Measurements from ENCODE around the gene RAP1A. TPM values are rescaled to one million over a fixed set of nuclear protein-coding genes. Genes with fewer than 3 reads are reported as not detected.

The RAP1A gene
- total RNA-seq, 2 donors from 2014 or later = 31.4 to 39.1 TPM

- TF ChIP-seq POLR2AphosphoS5 (IDR thresholded peaks at IDR 0.05) (no peak), CTCF (IDR thresholded peaks at IDR 0.05) (no peak), POLR2A (IDR thresholded peaks at IDR 0.05) (no peak)
- Histone ChIP-seq H3K4me1 (replicated peaks) (no peaks in the 10 kb centered on the region), H3K36me3 (no peaks in the 10 kb centered on the region), H3K9me3 (no peaks in the 10 kb centered on the region), H3K4me3 (no peak overlapping the region), H3K27me3 (replicated peaks; ENCODE audit: insufficient read depth) (no peaks in the 10 kb centered on the region), H3K27ac (no peak overlapping the region)
- intact Hi-C loops (cut with DNase I) = no loop called here
- 74% methylated on average over 9 of the region's 9 CpGs for WGBS
- DNase-seq (ENCODE audit: low spot score) = no peak
Measured at GRCh38 chr1:111707906-111708305, 88.3 kb downstream of the RAP1A start.

DNA sequence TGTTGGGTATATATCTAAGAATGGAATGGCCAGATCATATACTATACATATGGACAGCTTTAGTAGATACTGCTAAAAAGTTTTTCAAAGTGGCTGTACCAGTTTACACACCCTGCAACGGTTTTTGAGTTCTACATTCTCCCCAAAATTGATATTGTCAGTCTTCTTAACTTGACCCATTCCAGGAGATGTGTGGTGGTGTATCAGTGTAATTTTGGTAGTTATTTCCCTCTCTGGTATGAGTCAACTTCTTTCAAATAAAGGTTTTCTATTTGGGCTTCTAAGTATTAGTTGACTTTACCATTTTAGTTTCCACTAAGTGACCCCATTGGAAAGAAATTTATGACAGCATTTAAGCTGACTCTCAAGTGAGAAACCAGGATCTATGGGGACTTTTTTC lies 90.4 kb downstream of the RAP1A start:
- H3K9me3 ChIP-seq = no peaks in the 10 kb centered on the region
- no peak for DNase-seq (ENCODE audit: low spot score)
- no peaks in the 10 kb centered on the region for H3K27me3 ChIP-seq (replicated peaks; ENCODE audit: insufficient read depth)
- 77% methylated on average over 1 of the region's 1 CpG for WGBS
- TF ChIP-seq POLR2AphosphoS5 (IDR thresholded peaks at IDR 0.05) (no peak), CTCF (IDR thresholded peaks at IDR 0.05) (no peak), POLR2A (IDR thresholded peaks at IDR 0.05) (no peak)
- H3K36me3 ChIP-seq = no peaks in the 10 kb centered on the region
- H3K4me1 ChIP-seq (replicated peaks) = no peaks in the 10 kb centered on the region
- intact Hi-C loops (cut with DNase I) = no loop called here
- H3K27ac ChIP-seq = no peak overlapping the region
- no peak overlapping the region for H3K4me3 ChIP-seq

GRCh38 chr1:111716333-111716732 lies 96.7 kb downstream of the RAP1A start:
- 45% methylated on average over 3 of the region's 3 CpGs for WGBS
- intact Hi-C loops (cut with DNase I) = loop anchor here (5.0 kb wide), 1 partner anchor 41 kb away; the partner anchor contains the start of gene DDX20
- no peaks in the 10 kb centered on the region for H3K27me3 ChIP-seq (replicated peaks; ENCODE audit: insufficient read depth)

GRCh38 chr1:111717450-111717849 lies 97.9 kb downstream of the RAP1A start:
- H3K27me3 ChIP-seq (replicated peaks; ENCODE audit: insufficient read depth) = no peaks in the 10 kb centered on the region
- no peaks in the 10 kb centered on the region for H3K36me3 ChIP-seq
- no peaks in the 10 kb centered on the region for H3K4me1 ChIP-seq (replicated peaks)
- TF ChIP-seq POLR2A (IDR thresholded peaks at IDR 0.05) = no peak
- TF ChIP-seq CTCF (IDR thresholded peaks at IDR 0.05) = no peak
- TF ChIP-seq POLR2AphosphoS5 (IDR thresholded peaks at IDR 0.05) = no peak
- H3K9me3 ChIP-seq = no peaks in the 10 kb centered on the region
- DNase-seq (ENCODE audit: low spot score) = no peak
- no peak overlapping the region for H3K27ac ChIP-seq
- intact Hi-C loops (cut with DNase I) = loop anchor here (5.0 kb wide), 1 partner anchor 40 kb away; the partner anchor contains the start of gene DDX20
- no peak overlapping the region for H3K4me3 ChIP-seq
- 94% methylated on average over 2 of the region's 2 CpGs for WGBS

More at GRCh38 chr1:111716333-111716732, 96.7 kb downstream of the RAP1A start:
- H3K9me3 ChIP-seq = no peaks in the 10 kb centered on the region
- H3K36me3 ChIP-seq = no peaks in the 10 kb centered on the region
- no peaks in the 10 kb centered on the region for H3K4me1 ChIP-seq (replicated peaks)
- DNase-seq (ENCODE audit: low spot score) = no peak
- no peak overlapping the region for H3K4me3 ChIP-seq
- no peak overlapping the region for H3K27ac ChIP-seq
- TF ChIP-seq CTCF (IDR thresholded peaks at IDR 0.05) (no peak), POLR2AphosphoS5 (IDR thresholded peaks at IDR 0.05) (no peak), POLR2A (IDR thresholded peaks at IDR 0.05) (no peak)

GRCh38 chr1:111719135-111719534 lies 99.5 kb downstream of the RAP1A start:
- no peak overlapping the region for H3K27ac ChIP-seq
- H3K36me3 ChIP-seq = no peaks in the 10 kb centered on the region
- WGBS = 97% methylated on average over 5 of the region's 5 CpGs
- no peak for TF ChIP-seq POLR2A (IDR thresholded peaks at IDR 0.05)
- no peak for TF ChIP-seq POLR2AphosphoS5 (IDR thresholded peaks at IDR 0.05)
- no peak for TF ChIP-seq CTCF (IDR thresholded peaks at IDR 0.05)
- intact Hi-C loops (cut with DNase I) = loop anchor here (5.0 kb wide), 1 partner anchor 38 kb away; the partner anchor contains the start of gene DDX20
- DNase-seq (ENCODE audit: low spot score) = no peak
- no peak overlapping the region for H3K4me3 ChIP-seq
- no peaks in the 10 kb centered on the region for H3K27me3 ChIP-seq (replicated peaks; ENCODE audit: insufficient read depth)
- no peaks in the 10 kb centered on the region for H3K9me3 ChIP-seq
- no peaks in the 10 kb centered on the region for H3K4me1 ChIP-seq (replicated peaks)

All from prostate gland (tissue), 2 donors.